NCI-H82 (cell line): ENCODE data around the gene ZNF341.
"Not testable (repeated sequence)": the region's sequence is repeated elsewhere in the genome, so short reads cannot be mapped to it uniquely, and the experiment has no call there.

ENCODE experiments used
- DNase-seq: peaks from one replicate; lab custom pipeline; 2025; lab: John Stamatoyannopoulos, UW

ZNF341 gene

GRCh38 chr20:33731693-33732165 is at the start of gene ZNF341:
TSS of gene ZNF341 (plus strand) at chr20:33731996. CDS start at chr20:33732022, 26 bp downstream.
- peak; percentile 97 for DNase-seq

- peak; percentile 97 for DNase-seq
Measured at GRCh38 chr20:33684533-33685327, 47.1 kb upstream of the ZNF341 start.

GRCh38 chr20:33685328-33686099 is 46.3 kb upstream of the ZNF341 start:
- DNase-seq = peak; percentile 67

GRCh38 chr20:33686100-33686983 is 45.5 kb upstream of the ZNF341 start, which contains the start of gene E2F1:
TSS of gene E2F1 (minus strand) at chr20:33686385. CDS start at chr20:33686264, 121 bp downstream.
- DNase-seq = peak; percentile 98

- peak; percentile 58 for DNase-seq
Measured at GRCh38 chr20:33686984-33687366, 44.8 kb upstream of the ZNF341 start.

- no peak for DNase-seq
Measured at GRCh38 chr20:33687370-33687915, 44.4 kb upstream of the ZNF341 start.

- no peak for DNase-seq
Measured at GRCh38 chr20:33687993-33688937, 43.5 kb upstream of the ZNF341 start.

GRCh38 chr20:33688938-33689424 is 42.8 kb upstream of the ZNF341 start:
- peak; percentile 42 for DNase-seq

GRCh38 chr20:33689493-33689892 is 42.3 kb upstream of the ZNF341 start:
- no peak for DNase-seq

- no peak for DNase-seq
Measured at GRCh38 chr20:33689973-33690372, 41.8 kb upstream of the ZNF341 start.

GRCh38 chr20:33693289-33693688 is 38.5 kb upstream of the ZNF341 start:
- DNase-seq = no peak

- no peak for DNase-seq
Measured at GRCh38 chr20:33693741-33694638, 37.8 kb upstream of the ZNF341 start.

GRCh38 chr20:33694639-33695012 is 37.2 kb upstream of the ZNF341 start:
- DNase-seq = no peak

GRCh38 chr20:33696448-33696847 is 35.3 kb upstream of the ZNF341 start:
- no peak for DNase-seq

GRCh38 chr20:33697129-33697528 is 34.7 kb upstream of the ZNF341 start:
- no peak for DNase-seq

GRCh38 chr20:33698966-33699365 is 32.8 kb upstream of the ZNF341 start:
- not testable (repeated sequence) for DNase-seq

GRCh38 chr20:33700696-33701441 is 30.9 kb upstream of the ZNF341 start:
- not testable (repeated sequence) for DNase-seq

- DNase-seq = no peak
Measured at GRCh38 chr20:33701629-33702450, 30.0 kb upstream of the ZNF341 start.
